HG03280 (cell line): ENCODE measurements around the gene CELF4.
A peak's percentile ranks its signal among the peaks of the same experiment; 100 is the strongest.

Experiments
- ATAC-seq: cut with Tn5 transposase; IDR thresholded peaks from one replicate; pipeline ENCODE4 v1.9.1; 2021; ENCODE audit warnings: mild to moderate bottlenecking, moderate library complexity; ENCODE audit not compliant: unreplicated experiment

Gene CELF4

GRCh38 chr18:37330173-37330572 lies 235.4 kb downstream of the CELF4 start:
- ATAC-seq = no peak

GRCh38 chr18:37328946-37329719 lies 236.5 kb downstream of the CELF4 start:
- no peak for ATAC-seq

- ATAC-seq = no peak
Measured at GRCh38 chr18:37327063-37327577, 238.5 kb downstream of the CELF4 start.

- ATAC-seq = peak; percentile 75
Measured at GRCh38 chr18:37322492-37323035, 243.0 kb downstream of the CELF4 start.

GRCh38 chr18:37321582-37322491 lies 243.8 kb downstream of the CELF4 start:
- peak; percentile 11 for ATAC-seq

- ATAC-seq = no peak
Measured at GRCh38 chr18:37320317-37320716, 245.3 kb downstream of the CELF4 start.

- ATAC-seq = no peak
Measured at GRCh38 chr18:37318360-37319355, 246.9 kb downstream of the CELF4 start.

- ATAC-seq = no peak
Measured at GRCh38 chr18:37317486-37317885, 248.1 kb downstream of the CELF4 start.

GRCh38 chr18:37316468-37316867 lies 249.1 kb downstream of the CELF4 start:
- no peak for ATAC-seq

- ATAC-seq = no peak
Measured at GRCh38 chr18:37315935-37316334, 249.7 kb downstream of the CELF4 start.

- no peak for ATAC-seq
Measured at GRCh38 chr18:37314534-37314933, 251.1 kb downstream of the CELF4 start.

GRCh38 chr18:37313624-37314023 lies 252.0 kb downstream of the CELF4 start:
- ATAC-seq = no peak

GRCh38 chr18:37309861-37310260 lies 255.7 kb downstream of the CELF4 start:
- ATAC-seq = no peak

GRCh38 chr18:37309059-37309458 lies 256.5 kb downstream of the CELF4 start:
- no peak for ATAC-seq

- no peak for ATAC-seq
Measured at GRCh38 chr18:37307181-37307580, 258.4 kb downstream of the CELF4 start.

GRCh38 chr18:37306432-37306831 lies 259.2 kb downstream of the CELF4 start:
- ATAC-seq = no peak

GRCh38 chr18:37305066-37305465 lies 260.5 kb downstream of the CELF4 start:
- no peak for ATAC-seq

GRCh38 chr18:37304012-37304680 lies 261.5 kb downstream of the CELF4 start:
- no peak for ATAC-seq

GRCh38 chr18:37303009-37303408 lies 262.6 kb downstream of the CELF4 start:
- no peak for ATAC-seq

- ATAC-seq = no peak
Measured at GRCh38 chr18:37302519-37302918, 263.1 kb downstream of the CELF4 start.
